Tibial nerve (tissue), 4 donors: ENCODE data around the gene GFPT1. TPM values are rescaled to one million over a fixed set of nuclear protein-coding genes. Genes with fewer than 3 reads are reported as not detected.
"Not testable (repeated sequence)": the region's sequence is repeated elsewhere in the genome, so short reads cannot be mapped to it uniquely, and the experiment has no call there.

Experiments
- DNase-seq, 2 donors: peaks; one replicate each; pipeline ENCODE4 v3.0.0-alpha.2; 2019; ENCODE audit warnings: low spot score in 2 of 2
- H3K27ac ChIP-seq, 4 donors: fragments of 200-600 bp; sonication (generic) in 3 of 4; one replicate each; pipeline ENCODE4 v1.5.1; 2017 to 2019; ENCODE audit warnings: mild to moderate bottlenecking in 1 of 4
- H3K27me3 ChIP-seq, 2 donors: fragments of 200-600 bp; sonication (generic) in 1 of 2; one replicate each; pipeline versions ENCODE4 v1.5.1 to v1.6.0; 2017 to 2019
- H3K36me3 ChIP-seq, 3 donors: fragments of 200-600 bp; sonication (generic); one replicate each; pipeline ENCODE4 v1.5.1; 2018 to 2019
- H3K4me1 ChIP-seq, 4 donors: fragments of 200-600 bp; sonication (generic) in 3 of 4; one replicate each; pipeline ENCODE4 v1.5.1; 2017 to 2019
- H3K4me3 ChIP-seq, 4 donors: fragments of 200-600 bp; sonication (generic) in 3 of 4; one replicate each; pipeline ENCODE4 v1.5.1; 2017 to 2019; ENCODE audit warnings: mild to moderate bottlenecking in 1 of 4, moderate library complexity in 1 of 4
- H3K9me3 ChIP-seq, 4 donors: fragments of 200-600 bp; sonication (generic) in 3 of 4; one replicate each; pipeline ENCODE4 v1.5.1; 2017 to 2019
- CTCF ChIP-seq, 5 experiments: fragments of 200-600 bp in 3 of 5; fragments of 450-650 bp in 2 of 5; sonication (generic) in 3 of 5; IDR thresholded peaks; one replicate each; pipeline ENCODE4 v1.5.1; 2016 to 2019; ENCODE audit warnings: antibody characterized with exemption in 5 of 5, mild to moderate bottlenecking in 3 of 5, moderate library complexity in 2 of 5
- EP300 ChIP-seq, 2 donors: sonication (generic); formaldehyde crosslinking; IDR thresholded peaks; one replicate each; pipeline ENCODE4 v1.6.1; 2017; ENCODE audit warnings: antibody characterized with exemption in 2 of 2, mild to moderate bottlenecking in 1 of 2
- POLR2A ChIP-seq, 2 donors: fragments of 450-650 bp; IDR thresholded peaks; one replicate each; pipeline ENCODE4 v1.6.1; 2017; ENCODE audit warnings: antibody characterized with exemption in 2 of 2, mild to moderate bottlenecking in 2 of 2, moderate library complexity in 2 of 2
- WGBS, 2 donors: methylation state at CpG; one replicate each; pipeline ENCODE4 v1.1.5; 2018; 5-methylcytosine and 5-hydroxymethylcytosine counted together
- total RNA-seq, 4 donors: library from RNA; depleted of rRNA; stranded (reverse); fragments of >200 nt; gene quantifications; one replicate each; pipeline ENCODE4 v1.1.0, GENCODE V29; 2016

Gene GFPT1
- total RNA-seq, 4 donors from 2014 or later = 15.5 to 30.0 (median 22.1) TPM

DNA sequence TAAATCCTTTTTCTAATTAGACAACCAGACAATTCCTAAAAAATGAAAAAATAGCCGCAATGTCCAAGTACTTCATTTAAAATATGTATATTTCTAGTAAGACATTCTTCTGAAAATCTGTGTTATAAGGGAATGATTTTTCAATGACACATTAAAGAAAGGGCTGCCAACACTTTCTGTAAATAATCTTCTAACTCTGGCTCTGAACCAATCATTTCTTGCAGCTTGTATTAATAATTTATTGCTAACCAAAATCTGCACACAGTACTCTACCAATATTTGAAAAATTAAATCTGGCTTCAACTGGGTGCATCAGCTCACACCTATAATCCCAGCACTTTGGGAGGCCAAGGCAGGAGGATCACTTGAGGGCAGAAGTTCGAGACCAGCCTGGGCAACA, 42.0 kb upstream of the GFPT1 start:
- Histone ChIP-seq H3K4me1 (peaks cover 0 to 7% (median 0%) of the 10 kb centered on the region in 4 donors), H3K4me3 (no peak overlapping the region), H3K27me3 (no peaks in the 10 kb centered on the region), H3K9me3 (no peaks in the 10 kb centered on the region), H3K27ac (no peak overlapping the region), H3K36me3 (peaks cover 0 to 65% (median 0%) of the 10 kb centered on the region in 3 donors)
- 85 to 94% methylated on average over 2 of the region's 2 CpGs for WGBS, 2 donors
- DNase-seq = no peak
- TF ChIP-seq EP300 (IDR thresholded peaks at IDR 0.05) = no peak
- TF ChIP-seq POLR2A (IDR thresholded peaks at IDR 0.05) = no peak
- TF ChIP-seq CTCF (IDR thresholded peaks at IDR 0.05) = no peak

DNA sequence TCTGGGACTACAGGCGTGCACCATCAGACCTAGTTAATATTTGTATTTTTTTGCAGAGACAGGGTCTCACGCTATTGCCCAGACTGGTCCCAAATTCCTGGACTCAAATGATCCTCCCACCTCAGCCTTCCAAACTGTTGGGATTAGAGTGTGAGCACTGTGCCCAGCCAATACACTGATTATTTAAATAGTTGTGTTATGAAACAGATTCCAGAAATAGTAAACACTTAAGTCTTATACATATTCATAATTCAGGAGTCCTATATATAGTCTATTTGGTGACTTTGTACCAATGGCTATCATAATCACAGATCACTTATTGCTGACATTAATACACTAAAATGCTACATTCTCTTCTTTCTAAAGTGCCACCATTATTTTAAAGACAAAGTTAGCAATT, 37.4 kb upstream of the GFPT1 start:
- Histone ChIP-seq H3K36me3 (peaks cover 0 to 83% (median 4%) of the 10 kb centered on the region in 3 donors), H3K27ac (no peak overlapping the region), H3K27me3 (no peaks in the 10 kb centered on the region), H3K4me1 (peaks cover 0 to 2% (median 0%) of the 10 kb centered on the region in 4 donors), H3K9me3 (no peaks in the 10 kb centered on the region), H3K4me3 (no peak overlapping the region)
- DNase-seq = no peak
- WGBS, 2 donors = 93 to 96% methylated on average over 2 of the region's 2 CpGs
- TF ChIP-seq EP300 (IDR thresholded peaks at IDR 0.05) (no peak), CTCF (IDR thresholded peaks at IDR 0.05) (no peak), POLR2A (IDR thresholded peaks at IDR 0.05) (no peak)

- H3K36me3 ChIP-seq = peaks cover 7 to 87% (median 10%) of the 10 kb centered on the region in 3 donors
- no peak for TF ChIP-seq EP300 (IDR thresholded peaks at IDR 0.05)
- no peak for TF ChIP-seq POLR2A (IDR thresholded peaks at IDR 0.05)
- no peak for TF ChIP-seq CTCF (IDR thresholded peaks at IDR 0.05)
- no peak overlapping the region for H3K27ac ChIP-seq
- peaks cover 0 to 2% (median 0%) of the 10 kb centered on the region in 4 donors for H3K4me1 ChIP-seq
- H3K9me3 ChIP-seq = no peaks in the 10 kb centered on the region
- H3K27me3 ChIP-seq = no peaks in the 10 kb centered on the region
- H3K4me3 ChIP-seq = no peak overlapping the region
- no peak for DNase-seq
Observed at GRCh38 chr2:69422198-69422597, 35.2 kb upstream of the GFPT1 start.

DNA sequence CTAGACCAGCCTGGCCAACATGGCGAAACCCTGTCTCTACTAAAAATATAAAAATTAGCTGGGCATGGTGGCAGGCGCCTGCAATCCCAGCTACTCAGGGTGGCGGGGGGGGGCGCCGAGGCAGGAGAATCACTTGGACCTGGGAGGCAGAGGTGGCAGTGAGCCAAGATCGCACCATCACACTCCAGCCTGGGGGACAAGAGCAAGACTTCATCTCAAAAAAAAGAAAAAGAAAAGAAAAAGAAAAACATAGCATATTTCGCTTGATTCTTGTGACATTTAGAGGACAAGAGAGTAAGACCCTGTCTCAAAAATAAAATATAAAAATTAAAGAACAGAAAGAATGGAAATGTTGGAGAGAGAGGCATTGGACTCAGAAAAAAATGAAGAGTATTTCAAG, 32.1 kb upstream of the GFPT1 start:
- not testable (repeated sequence) for H3K4me1 ChIP-seq, H3K9me3 ChIP-seq, H3K27ac ChIP-seq, H3K27me3 ChIP-seq, H3K4me3 ChIP-seq, DNase-seq
- 86 to 89% methylated on average over 7 of the region's 7 CpGs for WGBS, 2 donors
- peaks cover 7 to 89% (median 13%) of the 10 kb centered on the region in 3 donors for H3K36me3 ChIP-seq

DNA sequence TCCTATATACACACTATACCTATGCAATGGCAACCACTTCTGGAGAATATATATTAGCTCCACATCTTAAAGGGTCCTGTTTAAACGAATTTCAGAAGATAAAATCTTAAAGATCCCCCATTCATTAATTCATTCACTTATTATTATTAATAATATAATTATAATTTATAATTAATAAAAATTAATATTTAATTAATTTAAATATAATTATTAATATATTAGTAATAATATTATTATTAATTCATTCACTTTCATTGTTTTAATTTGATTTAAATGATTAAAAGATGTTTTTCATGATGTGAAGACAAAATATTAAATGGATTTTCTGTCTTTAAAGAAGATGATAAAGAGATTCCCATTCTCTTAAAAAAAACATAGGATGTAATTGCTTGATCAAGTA, 29.1 kb upstream of the GFPT1 start:
- Histone ChIP-seq H3K36me3 (peaks cover 6 to 96% (median 13%) of the 10 kb centered on the region in 3 donors), H3K4me1 (no peaks in the 10 kb centered on the region), H3K27me3 (no peaks in the 10 kb centered on the region), H3K27ac (no peak overlapping the region), H3K4me3 (no peak overlapping the region), H3K9me3 (no peaks in the 10 kb centered on the region)
- WGBS, 2 donors = 80 to 85% methylated on average over 1 of the region's 1 CpG
- TF ChIP-seq CTCF (IDR thresholded peaks at IDR 0.05) (no peak), POLR2A (IDR thresholded peaks at IDR 0.05) (no peak), EP300 (IDR thresholded peaks at IDR 0.05) (no peak)
- no peak for DNase-seq

- Histone ChIP-seq H3K4me1 (no peaks in the 10 kb centered on the region), H3K27ac (no peak overlapping the region), H3K36me3 (peaks cover 2 to 88% (median 4%) of the 10 kb centered on the region in 3 donors), H3K9me3 (no peaks in the 10 kb centered on the region), H3K4me3 (no peak overlapping the region), H3K27me3 (peaks cover 0 to 2% of the 10 kb centered on the region in 2 donors)
- TF ChIP-seq CTCF (IDR thresholded peaks at IDR 0.05) (no peak), POLR2A (IDR thresholded peaks at IDR 0.05) (no peak), EP300 (IDR thresholded peaks at IDR 0.05) (no peak)
- no peak for DNase-seq
Observed at GRCh38 chr2:69411120-69411519, 24.1 kb upstream of the GFPT1 start.
